Measurements from ENCODE around the gene DNAJC3. TPM values are rescaled to one million over a fixed set of nuclear protein-coding genes. Genes with fewer than 3 reads are reported as not detected.

DNAJC3 gene
- total and polyA plus RNA-seq, 9 of the 15 experiments (the other 6 are each of a cell fraction or from before 2014, with no cell fraction given) = 7.8 to 21.8 (median 10.4) TPM

DNA sequence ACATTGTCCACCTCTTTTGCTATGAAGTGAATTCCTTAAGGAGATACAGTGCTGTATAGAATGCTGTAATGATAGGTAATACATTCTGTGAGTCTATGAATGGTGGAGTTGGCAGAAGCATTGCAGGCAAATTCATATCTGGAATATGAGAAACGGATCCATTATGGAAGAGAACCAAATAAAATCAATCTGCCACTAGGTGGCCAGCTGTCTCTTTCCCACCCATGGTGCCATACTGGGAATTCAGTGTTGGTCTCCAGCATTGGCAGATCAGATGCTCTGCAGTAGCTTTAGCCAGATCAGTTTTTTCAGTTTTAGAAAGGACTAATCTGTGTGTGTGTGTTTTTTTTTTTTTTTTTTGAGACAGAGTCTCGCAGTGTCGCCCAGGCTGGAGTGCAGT lies 27.6 kb downstream of the DNAJC3 start (continued):
- TF ChIP-seq, protein P1, sequence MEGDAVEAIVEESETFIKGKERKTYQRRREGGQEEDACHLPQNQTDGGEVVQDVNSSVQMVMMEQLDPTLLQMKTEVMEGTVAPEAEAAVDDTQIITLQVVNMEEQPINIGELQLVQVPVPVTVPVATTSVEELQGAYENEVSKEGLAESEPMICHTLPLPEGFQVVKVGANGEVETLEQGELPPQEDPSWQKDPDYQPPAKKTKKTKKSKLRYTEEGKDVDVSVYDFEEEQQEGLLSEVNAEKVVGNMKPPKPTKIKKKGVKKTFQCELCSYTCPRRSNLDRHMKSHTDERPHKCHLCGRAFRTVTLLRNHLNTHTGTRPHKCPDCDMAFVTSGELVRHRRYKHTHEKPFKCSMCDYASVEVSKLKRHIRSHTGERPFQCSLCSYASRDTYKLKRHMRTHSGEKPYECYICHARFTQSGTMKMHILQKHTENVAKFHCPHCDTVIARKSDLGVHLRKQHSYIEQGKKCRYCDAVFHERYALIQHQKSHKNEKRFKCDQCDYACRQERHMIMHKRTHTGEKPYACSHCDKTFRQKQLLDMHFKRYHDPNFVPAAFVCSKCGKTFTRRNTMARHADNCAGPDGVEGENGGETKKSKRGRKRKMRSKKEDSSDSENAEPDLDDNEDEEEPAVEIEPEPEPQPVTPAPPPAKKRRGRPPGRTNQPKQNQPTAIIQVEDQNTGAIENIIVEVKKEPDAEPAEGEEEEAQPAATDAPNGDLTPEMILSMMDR (IDR thresholded peaks at IDR 0.05 in 2 of 3, conservative IDR thresholded peaks at IDR 0.05 in 1 of 3; ENCODE audit: insufficient read depth in 2 of 3, low read depth in 1 of 3, low read length in 3 of 3) = peak; percentile 8 to 41 (median 30); a peak in 2 of 6 replicates
- TF ChIP-seq, protein P2, sequence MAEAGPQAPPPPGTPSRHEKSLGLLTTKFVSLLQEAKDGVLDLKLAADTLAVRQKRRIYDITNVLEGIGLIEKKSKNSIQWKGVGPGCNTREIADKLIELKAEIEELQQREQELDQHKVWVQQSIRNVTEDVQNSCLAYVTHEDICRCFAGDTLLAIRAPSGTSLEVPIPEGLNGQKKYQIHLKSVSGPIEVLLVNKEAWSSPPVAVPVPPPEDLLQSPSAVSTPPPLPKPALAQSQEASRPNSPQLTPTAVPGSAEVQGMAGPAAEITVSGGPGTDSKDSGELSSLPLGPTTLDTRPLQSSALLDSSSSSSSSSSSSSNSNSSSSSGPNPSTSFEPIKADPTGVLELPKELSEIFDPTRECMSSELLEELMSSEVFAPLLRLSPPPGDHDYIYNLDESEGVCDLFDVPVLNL (CRISPR knock-in tag; IDR thresholded peaks at IDR 0.05; ENCODE audit: low read depth) = no peak

DNA sequence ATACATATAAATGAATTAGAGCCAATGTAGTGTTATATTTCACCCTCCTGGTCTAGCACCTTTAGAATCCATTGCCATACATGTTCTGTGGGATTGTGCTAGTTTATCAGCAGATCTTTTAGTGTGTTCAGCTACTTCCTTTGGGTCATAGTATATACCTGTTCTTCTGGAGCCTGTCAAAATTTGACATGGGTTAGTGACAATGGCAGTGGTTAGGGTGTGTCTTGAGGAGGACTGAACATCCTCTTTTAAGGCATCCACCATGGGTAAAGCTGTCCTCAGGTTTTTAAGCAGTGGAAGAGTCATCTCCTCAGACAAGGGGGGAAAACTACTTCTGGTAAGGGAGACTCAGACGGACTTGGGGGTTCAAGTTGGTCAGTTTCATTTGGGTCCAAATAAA lies 29.4 kb downstream of the DNAJC3 start:
- peaks cover 59% of the 10 kb centered on the region for H3K79me2 ChIP-seq (ENCODE audit: control insufficient read depth, insufficient read depth, low read length)
- no peaks in the 10 kb centered on the region for H3K9me3 ChIP-seq (replicated peaks; ENCODE audit: control insufficient read depth, insufficient read depth, low read depth, low read length)
- intact Hi-C loops (cut with micrococcal nuclease) (no loop called here), in situ Hi-C loops (cut with MboI) (no loop called here)
- POLR2A ChIA-PET = no interaction called here
- H4K20me1 ChIP-seq (replicated peaks; ENCODE audit: control insufficient read depth, insufficient read depth, low read length) = peaks cover 9% of the 10 kb centered on the region; the same call in 1 of the 2 replicates
- no peak overlapping the region for H3K4me3 ChIP-seq
- H3K9ac ChIP-seq (ENCODE audit: insufficient read depth in 1 of 2, low read depth in 2 of 2, low read length in 2 of 2) = no peak overlapping the region
- 100% methylated on average over 1 of the region's 1 CpG for WGBS (ENCODE audit: insufficient coverage, low coverage, missing lambda C conversion rate)
- no peak for TF ChIP-seq ZNF76 (CRISPR knock-in tag; IDR thresholded peaks at IDR 0.05; ENCODE audit: borderline replicate concordance)
- H3K4me2 ChIP-seq (ENCODE audit: insufficient read depth, low read length) = no peak overlapping the region
- BruUV-seq (replicated peaks) = no TSS peak
- FAIRE-seq (no peak), ATAC-seq (peak; percentile 20; the same call in 1 of the 3 replicates), DNase-seq (ENCODE audit: extremely low read depth in 1 of 4, low spot score in 3 of 4) (no peak)
- no peak overlapping the region for H3K27ac ChIP-seq (ENCODE audit: extremely low read depth, low read depth, low read length)
- H3K27me3 ChIP-seq (ENCODE audit: control insufficient read depth in 2 of 2, insufficient read depth in 2 of 2, low read length in 2 of 2) = no peaks in the 10 kb centered on the region
- H3K4me1 ChIP-seq (replicated peaks in 1 of 2; ENCODE audit: control insufficient read depth in 2 of 2, insufficient read depth in 2 of 2, low read length in 2 of 2) = peaks cover 0 to 12% of the 10 kb centered on the region in 2 experiments; a peak in 3 of 5 replicates
- H2AFZ ChIP-seq (ENCODE audit: low read depth, low read length) = no peak overlapping the region
- CTCF ChIA-PET (ENCODE audit: low intra/inter-chr PET ratio) = no interaction called here
- no peaks in the 10 kb centered on the region for H3K9me1 ChIP-seq (ENCODE audit: control insufficient read depth, insufficient read depth, low read length)
- peaks cover 10% of the 10 kb centered on the region; the same call in 2 of the 3 replicates for H3K36me3 ChIP-seq (ENCODE audit: control insufficient read depth, insufficient read depth, low read length)

All from K562 (cell line).